ENCODE measurements around the gene SRR.

SRR gene

GRCh38 chr17:2373179-2373578 lies 69.4 kb downstream of the SRR start:
- no peak for FAIRE-seq
